ENCODE results near the gene VGLL2.
"Not testable (repeated sequence)": the region's sequence is repeated elsewhere in the genome, so short reads cannot be mapped to it uniquely, and the experiment has no call there.

The VGLL2 gene

GRCh38 chr6:117265410-117266256, at the start of gene VGLL2:
TSS of gene VGLL2 (plus strand) at chr6:117265558. CDS start at chr6:117265764, 206 bp downstream.
- DNase-seq: no peak

GRCh38 chr6:117222861-117223260, 42.5 kb upstream of the VGLL2 start:
- DNase-seq: no peak

- no peak for DNase-seq
Observed at GRCh38 chr6:117226778-117227177, 38.6 kb upstream of the VGLL2 start.

- DNase-seq: no peak
Observed at GRCh38 chr6:117227245-117227962, 38.0 kb upstream of the VGLL2 start.

- DNase-seq: no peak
Observed at GRCh38 chr6:117228202-117228601, 37.2 kb upstream of the VGLL2 start.

GRCh38 chr6:117229870-117230269, 35.5 kb upstream of the VGLL2 start:
- DNase-seq: no peak

GRCh38 chr6:117231466-117231865, 33.9 kb upstream of the VGLL2 start:
- no peak for DNase-seq

- DNase-seq: no peak
Observed at GRCh38 chr6:117232196-117232595, 33.2 kb upstream of the VGLL2 start.

- DNase-seq: no peak
Observed at GRCh38 chr6:117233145-117233544, 32.2 kb upstream of the VGLL2 start.

GRCh38 chr6:117237561-117237960, 27.8 kb upstream of the VGLL2 start:
- no peak for DNase-seq

GRCh38 chr6:117244571-117244970, 20.8 kb upstream of the VGLL2 start:
- DNase-seq: not testable (repeated sequence)

GRCh38 chr6:117244979-117245378, 20.4 kb upstream of the VGLL2 start:
- not testable (repeated sequence) for DNase-seq

GRCh38 chr6:117253785-117254184, 11.6 kb upstream of the VGLL2 start:
- no peak for DNase-seq

- no peak for DNase-seq
Observed at GRCh38 chr6:117262799-117263198, 2.6 kb upstream of the VGLL2 start.

- DNase-seq: no peak
Observed at GRCh38 chr6:117263353-117263927, 1.9 kb upstream of the VGLL2 start.

GRCh38 chr6:117264369-117264691, 1.0 kb upstream of the VGLL2 start:
- no peak for DNase-seq

GRCh38 chr6:117264692-117265409, 507 bp upstream of the VGLL2 start:
- no peak for DNase-seq

- no peak for DNase-seq
Observed at GRCh38 chr6:117266257-117267053, 1.1 kb downstream of the VGLL2 start.

- no peak for DNase-seq
Observed at GRCh38 chr6:117267054-117267347, 1.6 kb downstream of the VGLL2 start.

- no peak for DNase-seq
Observed at GRCh38 chr6:117267766-117268534, 2.6 kb downstream of the VGLL2 start.

- DNase-seq: no peak
Observed at GRCh38 chr6:117268924-117269323, 3.6 kb downstream of the VGLL2 start.

- DNase-seq: no peak
Observed at GRCh38 chr6:117269638-117270054, 4.3 kb downstream of the VGLL2 start.
